ENCODE measurements around the gene CCDC124. TPM values are rescaled to one million over a fixed set of nuclear protein-coding genes. Genes with fewer than 3 reads are reported as not detected.

CCDC124 gene
- total and polyA plus RNA-seq, 4 donors, result 15.8 to 59.3 (median 32.1) TPM

GRCh38 chr19:17938092-17938845, 5.5 kb downstream of the CCDC124 start:
- Histone ChIP-seq H3K9me3 (ENCODE audit: control insufficient read depth in 4 of 4, low read length in 3 of 4) (no peaks in the 10 kb centered on the region), H3K27ac (ENCODE audit: low read depth in 1 of 2, low read length in 2 of 2) (no peak overlapping the region), H3K27me3 (ENCODE audit: control insufficient read depth in 4 of 4, insufficient read depth in 4 of 4, low read length in 3 of 4) (no peaks in the 10 kb centered on the region), H3K4me3 (ENCODE audit: low read depth in 1 of 3, low read length in 3 of 3) (no peak overlapping the region), H3K9ac (ENCODE audit: low read depth in 1 of 2, low read length in 2 of 2) (no peak overlapping the region), H3K36me3 (ENCODE audit: control insufficient read depth in 4 of 4, insufficient read depth in 3 of 4, low read depth in 1 of 4, low read length in 3 of 4) (peaks cover 0 to 10% (median 6%) of the 10 kb centered on the region in 4 donors), H3K4me1 (ENCODE audit: control insufficient read depth in 4 of 4, insufficient read depth in 4 of 4, low read length in 3 of 4) (peaks cover 3 to 11% (median 6%) of the 10 kb centered on the region in 4 donors)
- WGBS, result 58% methylated on average over 7 of the region's 7 CpGs
- no peak for TF ChIP-seq JUND (IDR thresholded peaks at IDR 0.05)
- TF ChIP-seq TAF1 (conservative IDR thresholded peaks at IDR 0.05), result no peak
- TF ChIP-seq SP1 (IDR thresholded peaks at IDR 0.05), result no peak
- no peak for TF ChIP-seq ZBTB33 (IDR thresholded peaks at IDR 0.05)
- no peak for TF ChIP-seq HNF4G (IDR thresholded peaks at IDR 0.05)
- TF ChIP-seq FOXA1 (IDR thresholded peaks at IDR 0.05), result no peak
- TF ChIP-seq MAX (IDR thresholded peaks at IDR 0.05), result no peak
- no peak for TF ChIP-seq EGR1 (IDR thresholded peaks at IDR 0.05; ENCODE audit: low read depth in 2 of 2)
- TF ChIP-seq GABPA (IDR thresholded peaks at IDR 0.05 in 1 of 2, conservative IDR thresholded peaks at IDR 0.05 in 1 of 2), result no peak
- peak; percentile 84 to 93 for TF ChIP-seq RAD21 (IDR thresholded peaks at IDR 0.05)
- TF ChIP-seq, protein P1, sequence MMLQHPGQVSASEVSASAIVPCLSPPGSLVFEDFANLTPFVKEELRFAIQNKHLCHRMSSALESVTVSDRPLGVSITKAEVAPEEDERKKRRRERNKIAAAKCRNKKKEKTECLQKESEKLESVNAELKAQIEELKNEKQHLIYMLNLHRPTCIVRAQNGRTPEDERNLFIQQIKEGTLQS (IDR thresholded peaks at IDR 0.05), result no peak
- TF ChIP-seq FOXA2 (IDR thresholded peaks at IDR 0.05), result no peak
- TF ChIP-seq, protein P2, sequence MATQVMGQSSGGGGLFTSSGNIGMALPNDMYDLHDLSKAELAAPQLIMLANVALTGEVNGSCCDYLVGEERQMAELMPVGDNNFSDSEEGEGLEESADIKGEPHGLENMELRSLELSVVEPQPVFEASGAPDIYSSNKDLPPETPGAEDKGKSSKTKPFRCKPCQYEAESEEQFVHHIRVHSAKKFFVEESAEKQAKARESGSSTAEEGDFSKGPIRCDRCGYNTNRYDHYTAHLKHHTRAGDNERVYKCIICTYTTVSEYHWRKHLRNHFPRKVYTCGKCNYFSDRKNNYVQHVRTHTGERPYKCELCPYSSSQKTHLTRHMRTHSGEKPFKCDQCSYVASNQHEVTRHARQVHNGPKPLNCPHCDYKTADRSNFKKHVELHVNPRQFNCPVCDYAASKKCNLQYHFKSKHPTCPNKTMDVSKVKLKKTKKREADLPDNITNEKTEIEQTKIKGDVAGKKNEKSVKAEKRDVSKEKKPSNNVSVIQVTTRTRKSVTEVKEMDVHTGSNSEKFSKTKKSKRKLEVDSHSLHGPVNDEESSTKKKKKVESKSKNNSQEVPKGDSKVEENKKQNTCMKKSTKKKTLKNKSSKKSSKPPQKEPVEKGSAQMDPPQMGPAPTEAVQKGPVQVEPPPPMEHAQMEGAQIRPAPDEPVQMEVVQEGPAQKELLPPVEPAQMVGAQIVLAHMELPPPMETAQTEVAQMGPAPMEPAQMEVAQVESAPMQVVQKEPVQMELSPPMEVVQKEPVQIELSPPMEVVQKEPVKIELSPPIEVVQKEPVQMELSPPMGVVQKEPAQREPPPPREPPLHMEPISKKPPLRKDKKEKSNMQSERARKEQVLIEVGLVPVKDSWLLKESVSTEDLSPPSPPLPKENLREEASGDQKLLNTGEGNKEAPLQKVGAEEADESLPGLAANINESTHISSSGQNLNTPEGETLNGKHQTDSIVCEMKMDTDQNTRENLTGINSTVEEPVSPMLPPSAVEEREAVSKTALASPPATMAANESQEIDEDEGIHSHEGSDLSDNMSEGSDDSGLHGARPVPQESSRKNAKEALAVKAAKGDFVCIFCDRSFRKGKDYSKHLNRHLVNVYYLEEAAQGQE (IDR thresholded peaks at IDR 0.05), result no peak
- TF ChIP-seq YY1 (IDR thresholded peaks at IDR 0.05), result no peak
- TF ChIP-seq CTCF (IDR thresholded peaks at IDR 0.05; ENCODE audit: low read depth, low read length, missing input control), result peak; percentile 89
- TF ChIP-seq HNF4A (conservative IDR thresholded peaks at IDR 0.05), result no peak
- DNase-seq (ENCODE audit: low spot score), result peak; percentile 90

Measured in liver (tissue), 9 donors.